ENCODE data around the gene KIAA0319L.

Gene KIAA0319L

DNA sequence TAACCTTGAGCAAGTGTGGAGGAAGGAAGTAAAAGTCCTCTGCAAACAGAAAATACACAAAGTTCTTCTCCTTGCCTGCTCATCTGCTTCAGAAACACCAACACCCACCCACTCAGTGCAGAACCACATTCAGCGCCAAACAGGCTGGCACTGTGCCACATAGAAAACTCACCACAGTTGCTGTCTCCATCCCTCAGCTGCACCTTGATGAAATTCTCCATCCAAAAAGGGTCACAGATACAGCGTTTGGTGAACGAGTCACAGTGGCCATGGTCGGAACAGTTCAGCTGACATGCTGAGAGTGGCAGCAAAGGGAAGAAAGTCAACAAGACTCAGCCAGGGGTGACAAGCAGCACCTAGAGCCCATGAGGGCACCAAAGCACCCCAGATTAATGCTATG, 114.5 kb downstream of the KIAA0319L start:
- H3K36me3 ChIP-seq: peaks cover 54% of the 10 kb centered on the region

DNA sequence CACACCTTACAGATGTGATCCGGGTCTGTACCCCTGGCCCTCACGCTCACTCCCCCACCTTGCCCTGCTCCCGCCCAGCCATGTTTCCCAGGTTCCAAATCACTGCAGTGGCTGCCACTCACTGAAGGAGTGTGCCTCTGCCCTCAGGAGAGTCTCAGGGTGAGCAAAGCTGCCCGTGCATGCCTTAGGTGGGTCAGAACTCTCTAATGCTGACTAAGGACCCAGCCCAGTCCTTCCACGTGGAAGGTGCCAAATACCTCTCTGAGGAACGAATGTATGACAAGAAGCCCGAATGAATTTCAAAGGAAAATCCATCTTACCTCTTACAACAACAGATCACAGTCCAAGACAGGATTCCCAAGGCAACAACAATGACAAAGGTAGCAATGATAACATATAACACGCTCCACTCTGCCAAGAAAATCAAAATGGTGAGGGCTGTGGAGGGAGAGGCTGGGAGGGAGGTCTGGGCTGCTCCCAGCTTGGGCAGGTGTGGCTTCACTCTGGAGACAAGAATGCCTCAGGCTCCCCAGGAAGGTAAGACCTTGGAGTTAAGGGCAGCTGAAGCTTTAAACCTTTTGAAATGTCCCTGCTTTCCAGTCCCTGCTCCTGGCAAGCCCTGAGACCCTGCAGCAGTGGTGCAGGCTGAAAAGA, 115.2 kb downstream of the KIAA0319L start:
- Histone ChIP-seq H3K9me3 (no peaks in the 10 kb centered on the region), H3K36me3 (peaks cover 61% of the 10 kb centered on the region), H3K4me1 (ENCODE audit: control insufficient read depth in 1 of 2, insufficient read depth in 1 of 2, low read depth in 1 of 2, low read length in 1 of 2) (peaks cover 54 to 61% of the 10 kb centered on the region in 2 experiments), H3K27ac (peak overlapping the region; percentile 86), H3K27me3 (no peaks in the 10 kb centered on the region), H3K4me3 (ENCODE audit: low read depth in 1 of 2, low read length in 1 of 2) (peak overlapping the region; percentile 49 to 68)
- TF ChIP-seq, protein P1, sequence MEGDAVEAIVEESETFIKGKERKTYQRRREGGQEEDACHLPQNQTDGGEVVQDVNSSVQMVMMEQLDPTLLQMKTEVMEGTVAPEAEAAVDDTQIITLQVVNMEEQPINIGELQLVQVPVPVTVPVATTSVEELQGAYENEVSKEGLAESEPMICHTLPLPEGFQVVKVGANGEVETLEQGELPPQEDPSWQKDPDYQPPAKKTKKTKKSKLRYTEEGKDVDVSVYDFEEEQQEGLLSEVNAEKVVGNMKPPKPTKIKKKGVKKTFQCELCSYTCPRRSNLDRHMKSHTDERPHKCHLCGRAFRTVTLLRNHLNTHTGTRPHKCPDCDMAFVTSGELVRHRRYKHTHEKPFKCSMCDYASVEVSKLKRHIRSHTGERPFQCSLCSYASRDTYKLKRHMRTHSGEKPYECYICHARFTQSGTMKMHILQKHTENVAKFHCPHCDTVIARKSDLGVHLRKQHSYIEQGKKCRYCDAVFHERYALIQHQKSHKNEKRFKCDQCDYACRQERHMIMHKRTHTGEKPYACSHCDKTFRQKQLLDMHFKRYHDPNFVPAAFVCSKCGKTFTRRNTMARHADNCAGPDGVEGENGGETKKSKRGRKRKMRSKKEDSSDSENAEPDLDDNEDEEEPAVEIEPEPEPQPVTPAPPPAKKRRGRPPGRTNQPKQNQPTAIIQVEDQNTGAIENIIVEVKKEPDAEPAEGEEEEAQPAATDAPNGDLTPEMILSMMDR (IDR thresholded peaks at IDR 0.05): no peak

More for the DNA sequence above, 114.5 kb downstream of the KIAA0319L start:
- H3K4me1 ChIP-seq (ENCODE audit: control insufficient read depth in 1 of 2, insufficient read depth in 1 of 2, low read depth in 1 of 2, low read length in 1 of 2): peaks cover 61 to 68% of the 10 kb centered on the region in 2 experiments
- H3K4me3 ChIP-seq (ENCODE audit: low read depth in 1 of 2, low read length in 1 of 2): peak overlapping the region; percentile 49 to 68
- H3K9me3 ChIP-seq: no peaks in the 10 kb centered on the region
- TF ChIP-seq, protein P1 (IDR thresholded peaks at IDR 0.05): no peak
- H3K27me3 ChIP-seq: no peaks in the 10 kb centered on the region
- peak overlapping the region; percentile 86 for H3K27ac ChIP-seq

DNA sequence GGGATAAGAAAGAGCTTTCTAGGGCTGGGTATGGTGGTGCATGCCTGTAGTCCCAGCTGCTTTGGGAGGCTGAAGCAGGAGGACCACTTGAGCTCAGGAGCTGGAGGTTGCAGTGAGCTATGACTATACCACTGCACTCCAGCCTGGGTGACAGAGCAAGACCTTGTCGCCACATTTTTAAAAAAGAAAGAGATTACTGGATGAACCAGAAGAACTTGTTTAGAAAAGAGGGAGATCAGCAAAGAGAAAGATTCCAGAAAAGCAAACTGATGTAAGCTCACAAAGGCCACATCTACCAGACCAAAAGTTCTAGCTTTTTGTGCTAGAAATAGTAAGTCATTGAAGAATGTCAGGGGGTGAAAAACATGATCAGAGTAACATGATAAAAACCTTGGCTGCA, 117.6 kb downstream of the KIAA0319L start:
- H3K36me3 ChIP-seq: peaks cover 85% of the 10 kb centered on the region
- TF ChIP-seq, protein P1 (IDR thresholded peaks at IDR 0.05): no peak

DNA sequence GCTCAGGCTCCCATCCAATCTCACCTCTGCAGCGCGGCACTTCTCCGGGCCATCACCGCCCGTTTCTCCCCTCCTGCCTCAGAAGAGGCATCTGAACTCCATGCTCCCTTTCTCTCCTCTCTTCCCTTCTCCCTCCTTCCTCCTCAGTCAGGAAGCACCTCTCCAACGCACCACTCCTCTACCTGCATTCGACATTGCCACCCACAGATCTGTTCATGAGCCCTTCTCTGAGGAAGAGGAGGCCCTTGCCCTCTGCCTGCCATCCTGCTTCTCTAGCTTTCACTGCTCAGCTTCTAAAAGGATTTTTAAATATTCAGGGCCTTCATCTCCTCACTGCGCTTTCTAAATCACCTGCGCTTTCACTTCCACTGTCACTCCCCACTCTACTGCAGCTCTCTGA, 120.0 kb downstream of the KIAA0319L start:
- Histone ChIP-seq H3K36me3 (peaks cover 96% of the 10 kb centered on the region), H3K4me1 (ENCODE audit: control insufficient read depth in 1 of 2, insufficient read depth in 1 of 2, low read depth in 1 of 2, low read length in 1 of 2) (peaks cover 7 to 13% of the 10 kb centered on the region in 2 experiments), H3K9me3 (no peaks in the 10 kb centered on the region), H3K27me3 (no peaks in the 10 kb centered on the region), H3K4me3 (ENCODE audit: low read depth in 1 of 2, low read length in 1 of 2) (no peak overlapping the region), H3K27ac (no peak overlapping the region)
- TF ChIP-seq, protein P1 (IDR thresholded peaks at IDR 0.05): no peak

More for the DNA sequence above, 117.6 kb downstream of the KIAA0319L start:
- Histone ChIP-seq H3K4me3 (ENCODE audit: low read depth in 1 of 2, low read length in 1 of 2) (no peak overlapping the region), H3K27me3 (no peaks in the 10 kb centered on the region), H3K27ac (peak overlapping the region; percentile 9), H3K9me3 (no peaks in the 10 kb centered on the region), H3K4me1 (ENCODE audit: control insufficient read depth in 1 of 2, insufficient read depth in 1 of 2, low read depth in 1 of 2, low read length in 1 of 2) (peaks cover 30 to 38% of the 10 kb centered on the region in 2 experiments)

DNA sequence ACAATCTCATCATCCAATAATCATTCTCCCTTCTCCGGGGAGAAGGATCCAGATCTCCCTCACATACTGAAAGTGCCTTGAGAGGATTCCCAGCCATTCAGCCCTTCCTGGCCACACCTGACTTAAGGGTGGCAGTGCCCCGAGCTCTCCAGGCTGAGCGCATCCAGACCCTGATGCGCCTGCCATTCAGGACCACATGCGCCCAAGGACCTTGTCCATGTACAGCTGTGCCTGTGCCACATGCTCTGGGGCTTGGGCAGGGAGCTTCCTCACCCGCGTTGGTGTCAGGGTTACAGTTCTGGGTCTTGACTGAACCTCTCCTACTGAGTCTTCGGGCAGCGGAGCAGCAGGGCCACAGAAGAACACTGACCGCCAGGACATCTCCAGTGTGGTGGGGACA, 121.1 kb downstream of the KIAA0319L start:
- TF ChIP-seq, protein P1 (IDR thresholded peaks at IDR 0.05): no peak
- Histone ChIP-seq H3K4me1 (ENCODE audit: control insufficient read depth in 1 of 2, insufficient read depth in 1 of 2, low read depth in 1 of 2, low read length in 1 of 2) (peaks cover 0 to 2% of the 10 kb centered on the region in 2 experiments), H3K27me3 (no peaks in the 10 kb centered on the region), H3K9me3 (no peaks in the 10 kb centered on the region), H3K4me3 (ENCODE audit: low read depth in 1 of 2, low read length in 1 of 2) (no peak overlapping the region), H3K27ac (peak overlapping the region; percentile 52), H3K36me3 (peaks cover 96% of the 10 kb centered on the region)

All from neutrophil (primary cell).